GM18858 (cell line): ENCODE data around the gene RSPH4A.
A peak's percentile ranks its signal among the peaks of the same experiment; 100 is the strongest.
"Not testable (repeated sequence)": the region's sequence is repeated elsewhere in the genome, so short reads cannot be mapped to it uniquely, and the experiment has no call there.

ENCODE experiments used
- ATAC-seq: cut with Tn5 transposase; IDR thresholded peaks from one replicate; pipeline ENCODE4 v1.9.1; 2021; ENCODE audit not compliant: unreplicated experiment

The RSPH4A gene

DNA sequence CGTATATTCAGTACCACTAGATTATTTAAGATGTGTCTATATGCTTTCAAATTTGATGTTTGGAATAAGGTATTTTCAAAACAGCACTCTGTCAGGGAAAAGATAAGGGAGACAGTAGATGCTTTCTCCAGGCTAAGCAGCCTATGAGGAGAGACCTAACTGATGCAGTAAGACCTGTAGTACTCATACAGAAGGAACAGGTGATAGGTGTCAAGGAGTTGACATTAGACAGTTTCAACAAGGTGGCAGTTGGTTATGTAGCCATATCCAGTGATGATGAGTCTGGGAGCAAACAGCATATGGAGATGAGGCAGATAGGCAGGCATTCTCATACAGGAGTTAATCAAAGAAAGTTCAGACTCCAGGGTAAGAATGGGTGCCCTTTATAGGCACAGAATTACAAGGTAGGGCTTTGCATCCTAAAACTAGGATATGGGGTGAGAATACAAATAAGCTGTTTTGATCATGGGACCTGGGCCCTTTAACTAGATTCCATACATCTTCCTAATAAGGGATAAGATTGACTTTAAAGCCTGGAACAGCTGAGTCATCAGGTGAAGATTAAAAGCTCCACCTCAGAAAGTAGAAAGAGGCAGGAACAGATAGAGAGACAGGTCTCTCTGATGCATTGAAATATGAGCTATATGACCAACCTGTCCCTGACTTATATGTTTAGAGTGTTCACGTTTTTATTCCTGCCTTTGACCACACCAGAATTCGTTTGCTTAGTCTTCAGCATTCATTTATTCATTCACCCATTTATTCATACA, 7.9 kb downstream of the RSPH4A start:
- no peak for ATAC-seq

DNA sequence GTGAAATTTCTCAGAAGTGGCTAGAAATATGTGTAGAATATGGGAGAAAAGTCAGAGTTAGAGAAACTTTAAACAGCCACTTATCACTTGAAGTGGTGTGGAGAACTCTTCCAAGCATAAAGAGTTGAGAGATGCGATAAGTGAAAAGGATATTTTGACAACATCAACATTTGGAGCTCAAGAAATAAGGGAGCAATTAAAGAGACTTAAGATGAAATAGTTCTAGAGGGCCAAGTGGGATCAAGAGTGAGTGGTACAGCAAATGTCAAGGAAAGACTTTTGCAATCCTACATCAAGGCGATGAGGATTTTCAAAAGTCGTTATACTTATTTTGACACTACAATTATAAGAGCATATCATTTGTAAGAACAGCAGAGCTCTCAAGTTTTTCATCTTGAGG, 9.6 kb downstream of the RSPH4A start:
- ATAC-seq = no peak

DNA sequence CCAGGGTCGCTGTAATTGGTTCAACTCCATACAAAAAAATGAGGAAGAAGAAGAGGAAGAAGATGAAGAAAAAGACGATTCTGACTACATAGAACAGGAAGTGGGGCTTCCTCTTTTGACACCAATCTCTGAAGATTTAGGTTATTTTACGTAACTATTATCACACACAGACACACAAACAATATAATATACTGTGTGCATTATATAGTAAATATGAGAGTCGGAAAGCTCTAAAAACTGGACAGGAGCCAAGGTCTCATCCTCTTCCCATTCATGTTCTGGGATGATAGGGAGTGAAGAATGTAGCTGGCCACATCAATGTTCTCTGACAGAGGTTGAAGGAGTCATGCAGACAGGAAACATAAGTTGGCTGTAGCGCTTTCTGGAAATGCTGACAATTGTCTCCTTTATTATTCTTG, 13.3 kb downstream of the RSPH4A start:
- no peak for ATAC-seq

DNA sequence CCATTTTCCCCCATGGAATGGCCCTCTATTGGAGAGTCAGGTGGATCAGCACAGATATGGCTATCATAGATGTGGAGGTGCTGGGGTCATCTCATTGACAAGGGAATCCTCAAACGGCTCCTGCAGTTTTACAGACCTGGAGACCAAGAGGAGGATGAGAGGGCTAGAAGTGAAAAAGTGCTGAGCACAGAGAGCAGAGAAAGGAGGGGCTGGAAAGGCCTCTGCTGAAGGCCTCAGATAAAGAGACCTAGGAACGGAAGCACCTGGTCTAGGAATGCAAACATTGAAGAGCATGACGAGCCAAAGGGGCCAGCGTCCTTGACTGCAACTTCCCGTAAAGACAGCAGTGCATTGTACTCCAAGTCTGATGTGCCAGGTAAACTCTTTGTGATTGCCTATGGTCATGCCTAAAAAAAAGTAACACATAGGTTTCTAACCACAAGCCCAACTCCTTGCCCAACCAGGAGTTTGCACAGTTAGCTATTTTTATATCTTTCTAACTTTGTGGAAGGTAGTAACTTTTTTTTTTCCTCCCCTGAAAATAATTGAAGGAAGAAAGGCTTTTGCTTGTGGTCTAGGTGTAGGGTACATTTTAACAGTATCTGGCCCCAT, 15.2 kb downstream of the RSPH4A start:
- no peak for ATAC-seq

DNA sequence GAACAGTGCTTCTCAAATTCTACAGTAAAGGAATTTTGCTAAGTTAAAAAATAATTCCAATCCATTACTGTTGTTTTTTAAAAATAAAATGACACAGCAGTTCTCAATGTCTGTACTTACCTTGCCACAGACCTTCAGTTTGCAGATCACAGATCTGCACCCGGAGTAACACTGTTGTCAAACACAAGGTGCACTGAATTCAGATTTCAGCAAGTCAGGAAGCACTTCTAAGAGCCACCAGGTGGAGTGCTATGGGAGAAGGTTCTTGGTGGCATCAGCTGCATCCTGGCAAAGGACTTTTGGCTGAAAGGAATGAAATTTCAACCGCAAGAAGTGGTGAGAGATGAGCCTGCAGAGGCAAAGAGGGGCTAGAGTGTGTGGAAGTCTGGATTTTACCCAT, 17.4 kb downstream of the RSPH4A start:
- ATAC-seq = no peak

DNA sequence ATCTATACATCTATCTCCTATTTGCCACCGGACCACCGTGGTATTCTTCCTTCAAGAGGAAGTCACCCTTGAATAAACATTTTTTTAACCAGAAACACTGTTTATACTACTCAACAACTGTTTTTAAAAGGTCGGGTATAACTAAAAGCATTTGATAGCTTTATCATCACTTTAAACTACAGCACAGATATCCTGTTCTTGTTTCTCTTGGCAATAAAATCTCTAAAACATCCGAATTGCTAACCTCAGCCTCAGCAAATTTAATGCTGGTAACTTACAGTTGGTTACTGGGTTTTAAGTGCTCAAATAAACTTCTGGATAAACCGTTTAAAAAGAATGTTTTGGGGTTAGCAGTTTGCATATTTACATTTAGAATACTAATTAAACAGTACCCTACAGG, 31.9 kb downstream of the RSPH4A start:
- no peak for ATAC-seq

DNA sequence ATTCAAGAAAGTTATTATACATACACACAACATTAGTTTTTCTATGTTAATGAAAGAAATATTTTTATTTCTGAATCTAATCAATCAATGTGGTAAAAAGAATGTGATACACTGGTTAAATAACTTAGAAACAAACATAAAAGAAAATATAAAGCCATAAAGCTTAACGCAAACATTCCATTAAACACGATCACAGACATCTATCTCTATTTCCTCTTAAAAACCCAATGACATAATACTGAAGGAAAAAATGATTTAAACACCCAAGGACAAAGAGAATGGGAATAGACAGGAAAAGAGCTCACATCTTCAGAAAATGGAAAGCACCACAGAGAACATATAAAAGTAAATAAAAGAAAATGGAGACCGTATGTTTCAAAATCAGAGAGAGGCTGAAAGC, 32.9 kb downstream of the RSPH4A start:
- ATAC-seq = no peak

DNA sequence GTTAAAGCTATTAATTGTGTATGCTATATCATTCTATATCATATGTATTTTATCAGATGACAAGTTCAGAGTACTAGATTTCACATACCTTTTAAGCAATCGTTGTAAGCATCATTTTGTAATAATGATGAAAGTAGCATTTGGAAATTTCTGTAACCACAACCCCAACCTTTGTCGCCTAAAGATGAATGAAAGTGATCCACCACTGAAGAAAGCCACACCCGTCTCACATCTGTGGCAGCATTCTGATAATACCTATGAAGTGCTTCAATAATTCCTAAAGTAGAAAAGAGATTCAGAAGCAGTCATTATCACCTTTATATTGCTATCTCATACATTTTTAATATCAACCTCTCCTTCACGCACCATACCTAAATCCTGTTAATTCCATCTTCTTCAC, 35.6 kb downstream of the RSPH4A start:
- no peak for ATAC-seq

DNA sequence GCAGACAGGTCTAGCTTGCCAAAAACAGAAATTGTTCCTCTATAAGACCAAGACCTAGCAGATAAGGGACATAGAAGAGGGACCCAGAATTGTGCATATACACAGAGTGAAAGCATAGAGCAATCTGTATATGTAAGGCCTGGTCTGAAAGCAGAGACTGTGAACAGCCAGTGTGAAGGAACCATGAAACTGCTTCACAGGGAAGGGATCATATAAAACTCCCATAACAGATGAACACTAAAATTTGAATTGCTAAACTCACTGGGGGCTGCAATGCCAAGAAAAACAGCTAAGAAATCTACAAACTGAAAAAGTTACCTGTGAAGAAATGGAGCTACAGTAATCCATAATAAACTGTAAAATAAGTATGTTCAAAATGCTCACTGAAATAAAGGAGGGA, 45.3 kb downstream of the RSPH4A start:
- no peak for ATAC-seq

DNA sequence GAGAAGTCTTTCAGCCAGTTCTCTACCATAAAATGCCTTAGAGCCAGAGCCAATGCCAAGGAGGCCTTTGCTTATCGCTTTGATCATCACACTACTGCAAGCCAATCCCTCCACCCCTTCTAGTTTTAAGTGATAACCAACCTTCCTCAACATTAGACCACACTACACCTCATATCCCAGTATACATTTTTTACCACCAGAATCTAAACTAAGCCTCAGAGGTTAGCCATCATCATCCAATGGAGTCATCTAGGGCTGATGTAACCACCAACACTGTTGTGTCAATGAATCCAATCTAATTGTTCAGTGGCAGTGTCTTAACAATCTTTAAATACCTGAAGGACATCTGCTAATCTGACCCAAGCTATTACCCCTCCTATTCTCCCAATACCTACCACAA, 45.9 kb downstream of the RSPH4A start:
- no peak for ATAC-seq

DNA sequence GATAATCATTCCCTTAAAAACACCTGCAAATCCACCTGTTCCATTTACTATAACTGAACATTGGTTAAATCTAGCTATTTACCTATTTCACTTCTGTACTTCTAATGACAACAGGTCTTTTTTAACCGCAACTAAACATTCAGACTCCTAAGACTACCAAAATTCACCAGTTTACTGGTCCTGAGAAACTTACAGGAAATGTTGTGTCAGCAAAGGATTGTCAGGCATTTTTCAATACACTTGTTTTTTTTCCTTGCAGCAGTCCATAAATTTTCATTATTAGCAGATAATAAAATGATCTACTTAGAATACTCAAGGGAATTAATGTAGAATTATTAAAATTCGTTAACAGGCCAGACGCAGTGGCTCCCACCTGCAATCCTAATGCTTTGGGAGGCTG, 47.0 kb downstream of the RSPH4A start:
- no peak for ATAC-seq

DNA sequence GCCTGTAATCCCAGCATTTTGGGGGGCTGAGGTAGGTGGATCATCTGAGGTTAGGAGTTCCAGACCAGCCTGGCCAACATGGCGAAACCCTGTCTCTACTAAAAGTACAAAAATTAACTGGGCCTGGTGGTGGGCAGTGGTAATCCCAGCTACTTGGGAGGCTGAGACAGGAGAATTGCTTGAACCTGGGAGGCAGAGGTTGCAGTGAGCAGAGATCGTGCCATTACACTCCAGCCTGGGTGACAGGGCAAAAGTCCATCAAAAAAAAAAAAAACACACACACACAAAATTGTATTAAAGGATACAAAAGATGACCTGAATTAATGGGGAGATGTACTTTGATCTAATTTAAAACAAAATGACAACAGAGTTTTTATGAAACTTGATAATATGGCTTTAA, 47.9 kb downstream of the RSPH4A start:
- not testable (repeated sequence) for ATAC-seq

DNA sequence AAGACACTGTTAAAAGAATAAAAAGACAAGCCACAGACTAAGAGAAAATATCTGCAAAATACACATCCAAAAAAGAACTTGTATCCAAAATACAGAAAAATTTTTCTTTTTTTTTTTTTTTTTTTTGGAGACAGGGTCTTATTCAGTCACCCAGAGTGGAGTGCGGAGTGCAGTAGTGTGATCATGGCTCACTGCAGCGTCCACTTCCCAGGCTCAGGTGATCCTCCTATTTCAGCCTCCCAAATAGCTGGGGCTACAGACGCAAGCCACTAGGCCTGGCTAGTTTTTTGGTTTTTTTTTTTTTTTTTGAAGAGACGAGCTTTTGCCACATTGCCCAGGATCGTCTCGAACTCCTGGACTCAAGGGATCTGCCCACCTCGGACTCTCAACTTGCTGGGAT, 49.2 kb downstream of the RSPH4A start:
- ATAC-seq = no peak

DNA sequence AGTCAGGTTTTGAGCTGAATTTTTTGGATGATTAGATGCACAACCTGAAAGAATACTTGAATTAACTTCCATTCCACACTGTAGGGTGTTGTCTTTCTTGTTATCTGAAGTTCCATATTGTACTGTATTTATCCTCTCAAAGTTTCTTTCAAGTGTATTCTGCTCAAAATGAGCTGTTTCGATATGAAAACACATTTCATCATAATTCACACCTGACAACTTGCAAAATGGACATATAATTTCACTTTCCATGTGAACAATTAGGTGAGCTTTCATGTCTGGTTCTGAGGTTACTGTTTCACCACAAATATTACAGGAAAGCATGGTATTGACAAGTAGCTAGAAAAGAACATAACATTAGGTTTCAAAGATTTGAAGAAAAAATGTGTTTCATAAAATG, 50.6 kb downstream of the RSPH4A start:
- ATAC-seq = peak; percentile 59

DNA sequence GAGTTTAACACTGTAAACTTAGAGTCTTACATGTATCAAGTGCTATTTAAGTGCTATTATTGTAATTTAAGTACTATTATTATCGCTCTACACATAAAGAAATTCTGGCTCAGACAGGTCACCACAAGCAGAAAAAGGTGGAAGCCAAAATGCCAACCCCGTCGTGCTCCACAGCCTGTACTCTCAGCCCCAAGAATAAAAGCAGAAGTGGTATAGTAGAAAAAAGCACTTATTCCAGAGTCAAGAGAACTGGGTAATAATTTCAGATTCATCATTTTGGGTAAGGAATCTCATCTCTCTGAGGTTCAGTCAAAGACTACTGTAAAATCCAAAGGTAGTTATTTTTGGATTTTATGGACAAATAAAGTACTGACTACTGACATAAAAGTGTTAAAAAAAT, 51.3 kb downstream of the RSPH4A start:
- no peak for ATAC-seq

DNA sequence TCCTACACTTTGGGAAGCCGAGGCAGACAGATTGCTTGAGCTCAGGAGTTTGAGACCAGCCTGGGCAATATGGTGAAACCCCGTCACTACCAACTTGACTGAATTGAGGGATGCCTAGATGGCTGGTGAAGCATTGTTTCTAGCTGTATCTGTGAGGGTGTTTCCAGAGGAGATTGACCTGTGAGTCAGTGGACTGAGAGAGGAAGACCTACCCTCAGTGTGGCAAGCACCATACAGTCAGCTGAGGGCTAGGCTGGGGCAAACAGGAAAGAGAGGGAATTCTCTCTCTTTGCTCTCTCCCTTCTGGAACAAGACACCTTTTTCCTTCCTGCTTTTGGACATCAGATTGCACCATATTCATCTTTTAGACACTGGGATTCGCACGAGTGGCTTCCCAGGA, 56.0 kb downstream of the RSPH4A start:
- ATAC-seq = no peak

DNA sequence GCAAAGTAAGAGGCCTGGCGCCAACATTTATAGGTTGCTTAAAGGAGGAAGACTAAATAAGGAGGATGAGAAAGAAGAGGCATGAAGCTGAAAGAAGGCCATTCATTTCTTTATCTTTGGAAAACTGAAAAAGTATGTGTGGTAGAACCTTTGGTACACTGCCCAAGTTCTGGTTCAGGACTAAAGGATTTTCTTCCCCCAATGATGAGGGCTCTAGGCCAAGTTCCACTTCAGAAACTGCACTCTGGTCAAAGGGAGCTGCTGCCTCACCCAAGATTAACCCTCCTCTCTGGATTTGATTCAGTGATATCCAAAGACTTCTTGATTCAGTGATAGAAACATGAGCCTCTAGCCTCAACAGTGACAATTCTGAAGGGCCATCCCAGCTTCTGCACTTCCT, 59.7 kb downstream of the RSPH4A start:
- no peak for ATAC-seq

DNA sequence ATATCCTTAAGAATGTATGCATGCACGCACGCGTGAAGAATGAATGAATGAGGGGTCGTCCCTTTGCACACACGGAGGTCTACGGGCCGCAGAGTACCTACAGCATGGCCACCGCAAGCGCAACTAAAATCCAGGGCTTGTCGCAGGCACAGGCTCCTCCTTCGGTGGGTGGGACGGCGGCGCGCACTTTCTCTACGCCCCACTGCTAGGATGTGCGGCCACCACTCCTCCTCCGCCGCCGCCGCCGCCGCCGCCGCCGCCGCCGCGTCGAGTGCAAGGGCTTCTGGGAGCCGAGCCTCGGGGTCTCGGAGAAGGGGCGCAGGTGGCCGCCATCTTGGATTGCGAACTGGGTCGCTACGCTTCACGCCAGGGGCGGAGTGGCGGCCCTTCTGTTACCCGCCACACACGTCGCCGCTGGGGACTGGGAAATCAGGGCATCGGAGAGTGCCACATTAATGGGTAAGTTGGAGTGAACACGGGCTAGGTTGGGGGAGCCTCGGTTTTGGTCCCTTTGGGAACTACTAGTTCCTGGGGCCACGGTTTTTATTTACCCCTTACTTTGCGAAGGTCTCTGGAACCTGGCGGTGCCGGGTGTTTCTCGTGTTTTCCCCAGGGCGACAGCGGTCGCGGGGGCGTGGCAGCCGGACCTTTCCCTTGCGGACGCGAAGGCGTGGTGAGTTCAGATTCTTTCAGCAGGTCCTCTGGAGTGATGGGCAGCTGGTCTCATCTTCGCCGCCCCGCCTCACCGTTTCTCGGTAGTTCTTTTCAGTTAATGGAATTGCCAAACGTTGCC, 64.8 kb downstream of the RSPH4A start, which contains the start of gene KPNA5:
Gene KPNA5 (plus strand): TSS at position 332 of the 793 bp plus-strand sequence. CDS start 124 bp downstream, at position 456.
- ATAC-seq = peak; percentile 88

DNA sequence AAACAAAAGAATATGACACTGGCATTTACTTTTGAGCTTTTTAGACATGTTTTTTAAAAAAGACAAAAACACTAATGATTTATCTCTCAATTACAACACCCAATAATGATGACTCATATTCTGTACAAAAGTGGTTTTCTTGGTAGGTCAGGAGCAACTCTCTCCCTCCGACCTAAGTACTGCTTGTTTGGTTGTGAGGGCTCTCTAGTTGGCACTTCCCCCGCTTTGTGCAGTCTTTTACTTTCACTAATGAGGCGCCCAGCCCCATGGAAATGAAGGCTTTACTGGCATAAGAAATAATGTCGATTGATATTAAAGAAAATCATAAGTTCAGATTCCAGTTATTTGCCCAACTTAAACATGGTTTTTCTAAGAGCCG, 66.0 kb downstream of the RSPH4A start:
- ATAC-seq = peak; percentile 33
